Gastrocnemius medialis (tissue), 4 donors: ENCODE measurements around the gene EPB42.

ENCODE experiments used
- POLR2A ChIP-seq, 2 donors: fragments of 450-650 bp; IDR thresholded peaks; one replicate each; pipeline ENCODE4 v1.6.1; 2017; ENCODE audit warnings: antibody characterized with exemption in 2 of 2, mild to moderate bottlenecking in 2 of 2, moderate library complexity in 2 of 2
- TF ChIP-seq, protein P1 (sequence below), 5 experiments: fragments of 450-650 bp in 3 of 5; fragments of 200-600 bp in 2 of 5; sonication (generic) in 2 of 5; IDR thresholded peaks in 4 of 5; conservative IDR thresholded peaks in 1 of 5; 1 replicate in 4 of 5; 2 replicates in 1 of 5; pipeline ENCODE4 v1.5.1; 2016 to 2019; ENCODE audit warnings: antibody characterized with exemption in 5 of 5, mild to moderate bottlenecking in 3 of 5, moderate library complexity in 3 of 5

DNA sequence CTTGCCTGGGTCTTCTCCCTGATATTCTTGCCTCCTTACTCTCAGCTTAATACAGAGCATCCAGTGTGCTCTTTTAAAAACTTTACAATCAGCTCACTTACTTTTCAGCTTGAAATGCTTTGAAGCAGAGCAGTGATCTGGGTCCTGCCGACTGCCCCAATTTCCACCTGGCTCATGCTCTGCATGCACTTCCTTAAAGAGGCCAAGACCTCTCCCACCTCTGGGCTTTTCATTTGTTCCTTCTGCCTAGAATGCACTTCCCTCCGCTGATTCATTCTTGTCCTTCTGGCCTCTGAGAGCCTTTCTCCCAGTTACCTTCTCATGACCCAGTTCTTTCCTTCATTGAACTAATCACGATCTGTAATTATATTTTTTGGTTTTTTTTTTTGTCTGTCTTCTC, 37.5 kb downstream of the EPB42 start:
- TF ChIP-seq, protein P1, sequence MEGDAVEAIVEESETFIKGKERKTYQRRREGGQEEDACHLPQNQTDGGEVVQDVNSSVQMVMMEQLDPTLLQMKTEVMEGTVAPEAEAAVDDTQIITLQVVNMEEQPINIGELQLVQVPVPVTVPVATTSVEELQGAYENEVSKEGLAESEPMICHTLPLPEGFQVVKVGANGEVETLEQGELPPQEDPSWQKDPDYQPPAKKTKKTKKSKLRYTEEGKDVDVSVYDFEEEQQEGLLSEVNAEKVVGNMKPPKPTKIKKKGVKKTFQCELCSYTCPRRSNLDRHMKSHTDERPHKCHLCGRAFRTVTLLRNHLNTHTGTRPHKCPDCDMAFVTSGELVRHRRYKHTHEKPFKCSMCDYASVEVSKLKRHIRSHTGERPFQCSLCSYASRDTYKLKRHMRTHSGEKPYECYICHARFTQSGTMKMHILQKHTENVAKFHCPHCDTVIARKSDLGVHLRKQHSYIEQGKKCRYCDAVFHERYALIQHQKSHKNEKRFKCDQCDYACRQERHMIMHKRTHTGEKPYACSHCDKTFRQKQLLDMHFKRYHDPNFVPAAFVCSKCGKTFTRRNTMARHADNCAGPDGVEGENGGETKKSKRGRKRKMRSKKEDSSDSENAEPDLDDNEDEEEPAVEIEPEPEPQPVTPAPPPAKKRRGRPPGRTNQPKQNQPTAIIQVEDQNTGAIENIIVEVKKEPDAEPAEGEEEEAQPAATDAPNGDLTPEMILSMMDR (IDR thresholded peaks at IDR 0.05 in 4 of 5, conservative IDR thresholded peaks at IDR 0.05 in 1 of 5): no peak
- no peak for TF ChIP-seq POLR2A (IDR thresholded peaks at IDR 0.05)
